Tibial artery (tissue), 4 donors: ENCODE data around the gene CCDC178.
"Not testable (repeated sequence)": the region's sequence is repeated elsewhere in the genome, so short reads cannot be mapped to it uniquely, and the experiment has no call there.

Experiments
- DNase-seq, 2 donors: peaks; one replicate each; pipeline ENCODE4 v3.0.0-alpha.2; 2019
- H3K27ac ChIP-seq, 2 donors: fragments of 200-600 bp; sonication (generic) in 1 of 2; 1 replicate in 1 of 2; 2 replicates in 1 of 2; pipeline ENCODE4 v1.5.1; 2018 to 2019; ENCODE audit warnings: mild to moderate bottlenecking in 1 of 2
- H3K27me3 ChIP-seq, 2 donors: fragments of 200-600 bp; sonication (generic) in 1 of 2; one replicate each; pipeline versions ENCODE4 v1.5.1 to v1.6.0; 2016 to 2019
- H3K36me3 ChIP-seq, 3 donors: fragments of 200-600 bp; sonication (generic) in 2 of 3; one replicate each; pipeline ENCODE4 v1.5.1; 2016 to 2019; ENCODE audit warnings: mild to moderate bottlenecking in 2 of 3
- H3K4me1 ChIP-seq, 4 donors: fragments of 200-600 bp; sonication (generic) in 2 of 4; 1 replicate in 3 of 4; 2 replicates in 1 of 4; pipeline ENCODE4 v1.5.1; 2016 to 2019
- H3K4me3 ChIP-seq, 2 donors: fragments of 200-600 bp; sonication (generic) in 1 of 2; 1 replicate in 1 of 2; 2 replicates in 1 of 2; pipeline ENCODE4 v1.5.1; 2018 to 2019; ENCODE audit warnings: mild to moderate bottlenecking in 2 of 2
- H3K9me3 ChIP-seq, 3 donors: fragments of 200-600 bp; sonication (generic) in 1 of 3; one replicate each; pipeline ENCODE4 v1.5.1; 2016 to 2019
- intact Hi-C: fragments of 100-400 bp; cut with DNase I; formaldehyde crosslinking; loops from one replicate; pipeline ENCODE4 v1.15.0; 2023; ENCODE audit warnings: low total_unique reads
- TF ChIP-seq, protein P1 (sequence below), 2 experiments: fragments of 200-600 bp in 1 of 2; fragments of 450-650 bp in 1 of 2; IDR thresholded peaks; one replicate each; pipeline ENCODE4 v1.5.1; 2017 to 2019; ENCODE audit warnings: antibody characterized with exemption in 2 of 2, mild to moderate bottlenecking in 1 of 2, moderate library complexity in 1 of 2

The CCDC178 gene

DNA sequence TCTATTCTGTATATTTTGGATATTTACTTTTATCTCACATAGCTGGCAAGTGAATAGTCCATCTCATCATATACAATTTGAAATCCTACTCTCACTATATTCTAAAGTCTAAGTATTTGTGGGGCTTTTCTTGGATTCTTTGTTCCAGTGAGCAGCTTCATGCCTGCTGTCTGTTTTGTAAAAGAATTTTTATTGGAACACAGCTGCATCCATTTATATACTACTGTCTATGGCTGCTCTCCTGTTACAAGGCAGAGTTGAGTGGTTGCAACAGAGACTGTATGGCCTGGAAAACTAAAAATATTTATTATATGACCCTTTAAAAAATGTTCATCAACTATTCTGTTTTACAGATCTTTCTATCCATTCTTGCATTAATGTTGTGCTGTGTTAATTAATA, 474.4 kb downstream of the CCDC178 start:
- intact Hi-C loops: no loop called here

DNA sequence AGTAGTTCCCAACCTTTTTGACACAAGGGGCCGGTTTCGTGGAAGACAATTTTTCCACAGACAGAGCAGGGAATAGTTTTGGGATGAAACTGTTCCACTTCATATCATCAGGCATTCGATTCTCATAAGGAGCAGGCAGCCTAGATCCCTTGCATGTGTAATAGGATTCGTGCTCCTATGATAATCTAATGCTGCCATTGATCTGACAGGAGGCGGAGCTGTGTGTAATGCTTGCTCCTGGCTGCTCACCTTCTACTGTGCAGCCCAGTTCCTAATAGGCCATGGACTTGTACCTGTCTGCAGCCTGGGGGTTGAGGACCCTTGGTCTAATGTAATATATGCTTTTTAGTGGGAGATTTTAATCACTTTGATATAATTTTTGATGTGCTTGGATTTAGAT, 479.0 kb downstream of the CCDC178 start:
- Histone ChIP-seq H3K4me3 (no peak overlapping the region), H3K27me3 (no peaks in the 10 kb centered on the region), H3K4me1 (no peaks in the 10 kb centered on the region), H3K9me3 (no peaks in the 10 kb centered on the region), H3K27ac (no peak overlapping the region), H3K36me3 (no peaks in the 10 kb centered on the region)
- no peak for DNase-seq
- TF ChIP-seq, protein P1, sequence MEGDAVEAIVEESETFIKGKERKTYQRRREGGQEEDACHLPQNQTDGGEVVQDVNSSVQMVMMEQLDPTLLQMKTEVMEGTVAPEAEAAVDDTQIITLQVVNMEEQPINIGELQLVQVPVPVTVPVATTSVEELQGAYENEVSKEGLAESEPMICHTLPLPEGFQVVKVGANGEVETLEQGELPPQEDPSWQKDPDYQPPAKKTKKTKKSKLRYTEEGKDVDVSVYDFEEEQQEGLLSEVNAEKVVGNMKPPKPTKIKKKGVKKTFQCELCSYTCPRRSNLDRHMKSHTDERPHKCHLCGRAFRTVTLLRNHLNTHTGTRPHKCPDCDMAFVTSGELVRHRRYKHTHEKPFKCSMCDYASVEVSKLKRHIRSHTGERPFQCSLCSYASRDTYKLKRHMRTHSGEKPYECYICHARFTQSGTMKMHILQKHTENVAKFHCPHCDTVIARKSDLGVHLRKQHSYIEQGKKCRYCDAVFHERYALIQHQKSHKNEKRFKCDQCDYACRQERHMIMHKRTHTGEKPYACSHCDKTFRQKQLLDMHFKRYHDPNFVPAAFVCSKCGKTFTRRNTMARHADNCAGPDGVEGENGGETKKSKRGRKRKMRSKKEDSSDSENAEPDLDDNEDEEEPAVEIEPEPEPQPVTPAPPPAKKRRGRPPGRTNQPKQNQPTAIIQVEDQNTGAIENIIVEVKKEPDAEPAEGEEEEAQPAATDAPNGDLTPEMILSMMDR (IDR thresholded peaks at IDR 0.05): no peak
- intact Hi-C loops: no loop called here

More for the DNA sequence above, 474.4 kb downstream of the CCDC178 start:
- no peak overlapping the region for H3K27ac ChIP-seq
- H3K27me3 ChIP-seq: no peaks in the 10 kb centered on the region
- no peak overlapping the region for H3K4me3 ChIP-seq
- H3K4me1 ChIP-seq: no peaks in the 10 kb centered on the region
- TF ChIP-seq, protein P1 (IDR thresholded peaks at IDR 0.05): no peak
- no peaks in the 10 kb centered on the region for H3K36me3 ChIP-seq
- H3K9me3 ChIP-seq: no peaks in the 10 kb centered on the region
- no peak for DNase-seq

DNA sequence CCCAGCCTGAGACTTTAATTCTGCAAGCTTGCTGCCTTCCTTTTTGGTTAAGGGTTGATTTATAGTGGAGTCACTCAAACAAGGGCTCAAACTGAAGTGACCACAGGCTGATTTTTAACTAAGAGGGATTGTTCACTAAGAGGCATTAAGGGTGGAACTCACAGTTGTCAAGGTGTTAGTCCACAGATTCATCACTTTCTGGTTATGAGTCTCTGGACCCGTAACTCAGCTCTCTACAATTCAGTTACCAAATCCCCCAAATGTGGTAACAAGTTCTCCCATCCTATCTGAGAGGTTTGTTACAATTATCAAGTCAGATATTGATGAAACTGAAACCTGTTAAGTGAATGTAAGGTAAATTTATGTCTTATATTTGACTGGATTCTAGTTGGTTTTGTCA, 481.8 kb downstream of the CCDC178 start:
- Histone ChIP-seq H3K4me1 (no peaks in the 10 kb centered on the region), H3K36me3 (no peaks in the 10 kb centered on the region), H3K4me3 (no peak overlapping the region), H3K9me3 (no peaks in the 10 kb centered on the region), H3K27me3 (no peaks in the 10 kb centered on the region), H3K27ac (no peak overlapping the region)
- no peak for DNase-seq
- TF ChIP-seq, protein P1 (IDR thresholded peaks at IDR 0.05): no peak
- intact Hi-C loops: no loop called here

DNA sequence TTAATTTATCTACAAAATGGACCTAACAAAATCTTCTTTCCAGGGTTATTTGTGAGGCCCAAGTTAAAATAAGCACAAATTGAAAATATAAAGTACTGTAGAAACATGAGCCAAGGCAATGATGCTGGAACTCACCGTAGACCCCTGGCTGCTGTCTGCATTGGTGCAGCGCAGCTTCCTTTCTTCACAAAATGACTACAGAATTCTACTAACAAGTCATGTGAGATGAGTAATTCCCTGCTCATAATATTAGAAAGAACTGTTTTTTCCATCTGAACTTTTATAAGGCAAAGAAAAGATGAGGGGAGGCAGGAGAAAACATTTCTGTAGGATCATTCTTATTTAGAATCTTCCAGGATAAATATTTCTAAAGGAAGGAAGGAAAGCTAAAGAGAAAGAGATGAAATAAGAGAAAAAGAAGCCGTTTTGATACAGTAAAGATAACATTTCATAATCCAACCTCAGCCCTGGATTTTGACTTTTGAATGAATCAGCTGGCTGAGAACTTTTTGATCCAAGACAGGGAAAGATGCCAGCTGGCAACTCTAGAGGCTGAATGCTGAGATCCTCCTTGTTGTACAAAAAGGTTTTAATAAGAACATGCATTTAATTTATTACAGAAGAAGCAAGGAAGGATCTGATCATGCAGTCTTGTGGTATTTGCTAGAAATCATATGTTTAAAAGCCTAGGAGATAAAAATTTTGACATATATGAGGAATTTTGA, 483.8 kb downstream of the CCDC178 start:
- H3K9me3 ChIP-seq: peaks cover 0 to 5% (median 0%) of the 10 kb centered on the region in 3 donors
- TF ChIP-seq, protein P1 (IDR thresholded peaks at IDR 0.05): no peak
- no peaks in the 10 kb centered on the region for H3K27me3 ChIP-seq
- no peak overlapping the region for H3K4me3 ChIP-seq
- no peaks in the 10 kb centered on the region for H3K36me3 ChIP-seq
- H3K4me1 ChIP-seq: no peaks in the 10 kb centered on the region
- no peak overlapping the region for H3K27ac ChIP-seq
- intact Hi-C loops: no loop called here
- no peak for DNase-seq

DNA sequence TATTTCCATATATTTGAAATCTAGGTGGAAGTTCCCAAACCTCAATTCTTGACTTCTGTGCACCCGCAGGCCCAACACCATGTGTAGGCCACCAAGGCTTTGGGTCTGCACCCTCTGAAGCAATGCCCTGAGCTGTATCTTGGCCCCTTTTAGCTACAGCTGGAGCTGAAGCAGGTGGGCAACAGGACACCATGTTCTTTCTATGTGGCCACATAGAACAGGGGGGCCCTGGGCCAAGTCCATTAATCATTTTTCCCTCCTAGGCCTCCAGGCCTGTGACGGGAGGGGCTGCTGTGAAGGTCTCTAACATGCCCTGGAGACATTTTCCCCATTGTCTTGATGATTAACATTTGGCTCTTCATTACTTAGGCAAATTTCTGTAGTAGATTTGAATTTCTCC, 488.2 kb downstream of the CCDC178 start:
- H3K4me1 ChIP-seq, H3K4me3 ChIP-seq, intact Hi-C loops, H3K36me3 ChIP-seq, H3K9me3 ChIP-seq, H3K27ac ChIP-seq, H3K27me3 ChIP-seq, DNase-seq: not testable (repeated sequence)

DNA sequence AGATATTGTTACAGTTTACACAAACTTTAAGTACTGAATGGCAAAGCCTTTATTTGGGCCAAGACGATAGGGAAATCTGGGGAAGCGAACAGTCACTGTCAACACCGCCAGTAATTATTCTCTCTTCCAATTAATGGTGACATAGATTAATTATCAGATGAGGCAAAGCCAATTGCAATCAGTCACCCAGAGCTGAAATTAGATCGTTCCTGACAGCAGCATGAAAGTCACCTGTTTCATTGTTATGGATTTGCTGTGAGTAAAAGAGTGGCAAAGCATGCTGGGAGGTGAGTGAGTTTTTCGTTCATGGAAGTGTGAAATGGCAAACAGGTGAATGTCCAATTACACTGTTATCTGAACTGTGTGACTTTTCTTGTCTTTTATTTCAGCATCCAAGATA, 502.9 kb downstream of the CCDC178 start:
- H3K4me3 ChIP-seq: no peak overlapping the region
- H3K36me3 ChIP-seq: no peaks in the 10 kb centered on the region
- no peaks in the 10 kb centered on the region for H3K9me3 ChIP-seq
- TF ChIP-seq, protein P1 (IDR thresholded peaks at IDR 0.05): no peak
- H3K27ac ChIP-seq: no peak overlapping the region
- no peaks in the 10 kb centered on the region for H3K27me3 ChIP-seq
- H3K4me1 ChIP-seq: no peaks in the 10 kb centered on the region
- no peak for DNase-seq
- intact Hi-C loops: no loop called here
